HG02943 (cell line): ENCODE measurements around the gene UBIAD1.

Source experiments
- ATAC-seq: cut with Tn5 transposase; IDR thresholded peaks from one replicate; pipeline ENCODE4 v1.9.1; 2021; ENCODE audit warnings: mild to moderate bottlenecking, low read depth, moderate library complexity; ENCODE audit not compliant: unreplicated experiment

The UBIAD1 gene

DNA sequence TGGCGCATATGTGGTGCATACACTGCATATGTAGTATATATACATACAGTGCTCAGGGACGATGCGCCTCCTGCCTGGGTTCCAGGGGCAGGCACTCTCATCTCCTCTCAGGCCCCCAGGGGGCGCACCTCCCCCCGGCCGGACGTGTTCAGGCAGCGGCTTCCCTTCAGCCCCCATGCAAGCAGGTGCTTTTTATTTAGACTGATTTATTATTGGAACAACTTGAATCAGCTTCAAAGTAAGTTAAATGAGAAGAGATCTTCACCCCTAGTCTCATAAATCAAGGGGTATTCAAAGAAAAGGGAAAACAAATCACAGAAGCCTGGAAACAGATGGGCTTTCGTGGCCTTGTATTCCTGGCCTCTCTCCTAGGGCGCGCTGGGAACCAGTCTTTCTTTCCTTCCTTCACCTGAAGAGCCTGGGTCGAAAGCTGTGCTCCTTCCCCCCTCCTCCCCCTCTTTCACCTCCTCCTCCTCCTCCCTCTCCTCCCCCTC is 64.6 kb downstream of the UBIAD1 start:
- ATAC-seq = no peak
